ENCODE results near the gene HAP1. TPM values are rescaled to one million over a fixed set of nuclear protein-coding genes. Genes with fewer than 3 reads are reported as not detected.
"Not testable (repeated sequence)": the region's sequence is repeated elsewhere in the genome, so short reads cannot be mapped to it uniquely, and the experiment has no call there.

The HAP1 gene
- polyA plus RNA-seq, 2 of the 4 experiments (the other 2 are of a cell fraction), result 1.6 to 2.2 TPM

- TF ChIP-seq USF2 (IDR thresholded peaks at IDR 0.05), result no peak
Observed at GRCh38 chr17:41777574-41778188, 43.2 kb upstream of the HAP1 start (continued).

- peak; percentile 77 to 87 for DNase-seq (ENCODE audit: low read depth in 1 of 2, low spot score in 1 of 2)
- CTCF ChIA-PET, result interaction anchor here (0.8 to 96.0 kb wide), 5 partner anchors 11 to 118 kb away, joined by 3 to 3262 read pairs (median 5); partner anchors contain the start of genes FKBP10, GAST, HAP1 and JUP
Observed at GRCh38 chr17:41777157-41777573, 42.7 kb upstream of the HAP1 start.

GRCh38 chr17:41776262-41776900 is 41.9 kb upstream of the HAP1 start:
- CTCF ChIA-PET, result interaction anchor here (2.1 to 96.0 kb wide), 3 partner anchors 11 to 110 kb away, joined by 5 to 3262 read pairs (median 3262); partner anchors contain the start of genes FKBP10, GAST, HAP1 and JUP
- H3K4me2 ChIP-seq, result peak overlapping the region; percentile 87
- POLR2A ChIA-PET, result interaction anchor here (1.0 to 3.2 kb wide), 5 partner anchors 10 to 191 kb away, joined by 3 to 55 read pairs (median 18); partner anchors contain the start of genes JUP and P3H4
- 86% methylated on average over 14 of the region's 14 CpGs for WGBS (ENCODE audit: missing lambda C conversion rate)
- not testable (repeated sequence) for H3K4me3 ChIP-seq; FAIRE-seq; H3K9me3 ChIP-seq; DNase-seq (ENCODE audit: low read depth in 1 of 2, low spot score in 1 of 2); ATAC-seq
- H3K27ac ChIP-seq, result peak overlapping the region; percentile 89 to 93
- H3K4me1 ChIP-seq, result peaks cover 90% of the 10 kb centered on the region

More at GRCh38 chr17:41777157-41777573, 42.7 kb upstream of the HAP1 start:
- WGBS (ENCODE audit: missing lambda C conversion rate), result 8% methylated on average over 4 of the region's 4 CpGs
- POLR2A ChIA-PET, result interaction anchor here (0.6 to 3.2 kb wide), 13 partner anchors 9 to 497 kb away, joined by 3 to 55 read pairs (median 4); partner anchors contain the start of genes ACLY, HAP1, JUP and P3H4
- Histone ChIP-seq H3K4me2 (peak overlapping the region; percentile 87), H3K9me3 (no peaks in the 10 kb centered on the region), H3K4me3 (peak overlapping the region; percentile 8; the same call in 1 of the 3 replicates), H3K4me1 (peaks cover 90% of the 10 kb centered on the region), H3K27ac (peak overlapping the region; percentile 89 to 93)
- 0 out of 2 replicates have a peak, but pooled peaks have one; percentile 4 for TF ChIP-seq ATOH8 (CRISPR knock-in tag; IDR thresholded peaks at IDR 0.05; ENCODE audit: low read depth)
- TF ChIP-seq CHD4 (IDR thresholded peaks at IDR 0.05; ENCODE audit: borderline replicate concordance), result no peak
- peak; percentile 41; the same call in 1 of the 2 replicates for TF ChIP-seq HOXB13 (CRISPR knock-in tag; IDR thresholded peaks at IDR 0.05; ENCODE audit: low read depth)
- TF ChIP-seq KDM5A (IDR thresholded peaks at IDR 0.05), result no peak
- peak; percentile 75; the same call in 1 of the 2 replicates for TF ChIP-seq EHF (CRISPR knock-in tag; IDR thresholded peaks at IDR 0.05)
- TF ChIP-seq TFCP2L1 (CRISPR knock-in tag; IDR thresholded peaks at IDR 0.05), result 0 out of 2 replicates have a peak, but pooled peaks have one; percentile 20
- TF ChIP-seq CTCF (IDR thresholded peaks at IDR 0.05), result peak; percentile 28; the same call in 2 of the 3 replicates
- peak; percentile 51; the same call in 1 of the 2 replicates for TF ChIP-seq HOXB5 (CRISPR knock-in tag; IDR thresholded peaks at IDR 0.05)
- peak; percentile 48; the same call in 2 of the 3 replicates for TF ChIP-seq SMC3 (IDR thresholded peaks at IDR 0.05)
- TF ChIP-seq RAD21 (conservative IDR thresholded peaks at IDR 0.05 in 1 of 2, IDR thresholded peaks at IDR 0.05 in 1 of 2), result peak; percentile 41 to 56; a peak in 4 of 5 replicates
- ATAC-seq (peak; percentile 58 to 70), FAIRE-seq (no peak)
